BE2C (cell line): Measurements from ENCODE around the gene SNX30.

Experiments
- DNase-seq: peaks from one replicate; pipeline ENCODE4 v3.0.0-alpha.2; 2020
- H3K27me3 ChIP-seq: fragments of 250-450 bp; sonication (Bioruptor Pico); 2 replicates; pipeline ENCODE4 v1.5.1; 2020; ENCODE audit warnings: mild to moderate bottlenecking
- H3K36me3 ChIP-seq: fragments of 250-450 bp; sonication (Bioruptor Pico); 2 replicates; pipeline ENCODE4 v1.5.1; 2020; ENCODE audit warnings: mild to moderate bottlenecking
- H3K4me1 ChIP-seq: fragments of 250-450 bp; sonication (Bioruptor Pico); 2 replicates; pipeline ENCODE4 v1.5.1; 2020
- H3K4me3 ChIP-seq: 2 replicates; pipeline ENCODE4 v1.5.1; 2011; ENCODE audit warnings: low read depth, low read length
- H3K9me3 ChIP-seq: fragments of 250-450 bp; sonication (Bioruptor Pico); 2 replicates; pipeline ENCODE4 v1.5.1; 2020
- TF ChIP-seq, protein P1 (sequence below): IDR thresholded peaks from 2 replicates; pipeline ENCODE4 v1.5.1; 2012; ENCODE audit warnings: mild to moderate bottlenecking, low read depth, low read length

SNX30 gene

DNA sequence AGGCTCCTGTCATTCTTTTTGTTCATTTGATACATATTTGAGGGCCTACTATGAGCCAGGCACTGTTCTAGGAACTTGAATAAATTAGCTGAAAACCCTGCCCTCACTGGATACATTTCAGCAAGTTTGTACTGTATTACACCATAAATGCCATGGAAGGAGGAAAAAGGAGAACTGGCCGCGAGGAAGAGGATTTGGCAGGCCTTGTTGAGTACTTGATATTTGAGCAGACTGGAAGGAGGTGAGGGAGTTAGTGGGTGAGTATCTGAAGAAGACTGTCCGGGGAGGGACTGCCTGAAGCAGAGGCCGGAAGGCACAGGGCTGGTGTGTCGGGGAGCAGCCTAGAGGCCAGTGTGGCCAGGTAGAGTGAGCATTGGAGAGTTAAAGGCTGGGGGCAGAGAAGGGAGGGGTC is 4.5 kb downstream of the SNX30 start:
- DNase-seq, result no peak
- no peaks in the 10 kb centered on the region for H3K4me1 ChIP-seq
- TF ChIP-seq, protein P1, sequence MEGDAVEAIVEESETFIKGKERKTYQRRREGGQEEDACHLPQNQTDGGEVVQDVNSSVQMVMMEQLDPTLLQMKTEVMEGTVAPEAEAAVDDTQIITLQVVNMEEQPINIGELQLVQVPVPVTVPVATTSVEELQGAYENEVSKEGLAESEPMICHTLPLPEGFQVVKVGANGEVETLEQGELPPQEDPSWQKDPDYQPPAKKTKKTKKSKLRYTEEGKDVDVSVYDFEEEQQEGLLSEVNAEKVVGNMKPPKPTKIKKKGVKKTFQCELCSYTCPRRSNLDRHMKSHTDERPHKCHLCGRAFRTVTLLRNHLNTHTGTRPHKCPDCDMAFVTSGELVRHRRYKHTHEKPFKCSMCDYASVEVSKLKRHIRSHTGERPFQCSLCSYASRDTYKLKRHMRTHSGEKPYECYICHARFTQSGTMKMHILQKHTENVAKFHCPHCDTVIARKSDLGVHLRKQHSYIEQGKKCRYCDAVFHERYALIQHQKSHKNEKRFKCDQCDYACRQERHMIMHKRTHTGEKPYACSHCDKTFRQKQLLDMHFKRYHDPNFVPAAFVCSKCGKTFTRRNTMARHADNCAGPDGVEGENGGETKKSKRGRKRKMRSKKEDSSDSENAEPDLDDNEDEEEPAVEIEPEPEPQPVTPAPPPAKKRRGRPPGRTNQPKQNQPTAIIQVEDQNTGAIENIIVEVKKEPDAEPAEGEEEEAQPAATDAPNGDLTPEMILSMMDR, result no peak

DNA sequence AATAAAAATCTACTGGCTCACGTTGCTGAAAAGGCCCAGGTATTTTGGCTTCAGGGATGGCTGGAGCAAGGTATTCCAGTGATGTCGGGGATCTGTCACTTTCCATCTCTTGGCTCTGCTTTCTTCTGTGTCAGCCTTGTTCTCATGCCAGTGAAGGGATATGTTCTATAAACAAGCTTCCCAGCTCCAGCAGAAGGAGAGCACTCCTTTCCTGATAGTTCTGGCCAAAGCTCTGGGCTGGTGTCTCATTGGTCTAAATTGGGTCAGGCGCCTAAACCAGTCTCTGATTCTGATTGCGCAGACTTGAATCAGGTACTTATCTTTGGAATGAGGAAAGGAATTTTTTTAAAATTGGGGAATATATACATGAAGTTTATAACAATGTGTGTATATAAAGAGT is 5.1 kb downstream of the SNX30 start:
- TF ChIP-seq, protein P1, result no peak
- no peaks in the 10 kb centered on the region for H3K9me3 ChIP-seq
- H3K4me1 ChIP-seq, result no peaks in the 10 kb centered on the region
- no peaks in the 10 kb centered on the region for H3K36me3 ChIP-seq
- H3K4me3 ChIP-seq, result no peak overlapping the region
- no peak for DNase-seq
- no peaks in the 10 kb centered on the region for H3K27me3 ChIP-seq

More for the DNA sequence above, 4.5 kb downstream of the SNX30 start:
- H3K9me3 ChIP-seq, result no peaks in the 10 kb centered on the region
- no peak overlapping the region for H3K4me3 ChIP-seq
- H3K27me3 ChIP-seq, result no peaks in the 10 kb centered on the region
- H3K36me3 ChIP-seq, result no peaks in the 10 kb centered on the region

DNA sequence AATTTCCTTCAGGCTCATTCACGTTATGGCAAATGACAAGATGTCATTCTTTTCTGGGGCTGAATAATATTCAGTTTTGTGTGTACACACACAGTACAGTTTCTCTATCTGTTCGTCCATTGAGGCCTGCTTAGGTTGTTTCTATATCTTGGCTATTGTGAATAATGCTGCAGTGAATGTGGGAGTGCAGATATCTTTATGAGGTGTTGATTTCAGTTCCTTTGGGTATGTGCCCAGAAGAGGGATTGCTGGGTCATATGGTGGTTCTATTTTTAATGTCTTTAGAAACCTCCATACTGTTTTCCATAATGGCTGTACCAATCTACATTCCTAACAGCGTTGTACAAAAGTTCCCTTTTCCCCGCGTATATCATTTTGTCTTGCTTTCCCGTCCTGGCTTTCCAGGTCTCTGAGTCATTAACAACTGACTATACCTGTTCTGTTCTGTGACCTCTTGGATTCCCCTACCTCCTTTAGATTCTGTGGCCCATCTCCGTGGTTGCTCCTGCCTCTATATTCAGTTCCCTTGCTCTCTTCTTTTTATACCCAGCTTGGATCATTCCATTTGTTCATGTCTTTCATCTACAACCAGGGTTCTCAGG is 6.8 kb downstream of the SNX30 start:
- no peak overlapping the region for H3K4me3 ChIP-seq
- DNase-seq, result no peak
- no peaks in the 10 kb centered on the region for H3K4me1 ChIP-seq
- TF ChIP-seq, protein P1, result no peak
- no peaks in the 10 kb centered on the region for H3K27me3 ChIP-seq
- no peaks in the 10 kb centered on the region for H3K9me3 ChIP-seq
- no peaks in the 10 kb centered on the region for H3K36me3 ChIP-seq

DNA sequence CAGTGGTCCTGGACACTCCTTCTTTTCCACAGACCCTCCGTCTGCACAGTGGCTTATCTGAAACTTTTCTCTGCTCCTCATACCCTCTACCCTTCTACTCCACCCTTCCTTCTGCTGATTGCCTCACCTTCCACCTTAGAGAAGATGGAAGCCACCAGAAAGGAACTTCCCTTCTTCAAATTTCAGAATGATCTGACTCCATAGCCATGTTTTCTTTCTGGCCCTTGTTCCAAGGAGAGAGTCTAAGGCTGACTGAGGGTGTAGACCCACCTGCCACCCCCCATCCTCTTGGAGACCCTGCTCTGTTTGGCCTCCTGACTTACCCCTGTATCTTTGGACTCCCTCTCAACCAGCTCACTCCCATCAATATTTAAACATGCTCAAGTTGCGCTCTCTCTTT is 7.4 kb downstream of the SNX30 start:
- H3K36me3 ChIP-seq, result no peaks in the 10 kb centered on the region
- no peaks in the 10 kb centered on the region for H3K27me3 ChIP-seq
- TF ChIP-seq, protein P1, result no peak
- H3K4me1 ChIP-seq, result no peaks in the 10 kb centered on the region
- DNase-seq, result no peak
- H3K4me3 ChIP-seq, result no peak overlapping the region
- H3K9me3 ChIP-seq, result no peaks in the 10 kb centered on the region

DNA sequence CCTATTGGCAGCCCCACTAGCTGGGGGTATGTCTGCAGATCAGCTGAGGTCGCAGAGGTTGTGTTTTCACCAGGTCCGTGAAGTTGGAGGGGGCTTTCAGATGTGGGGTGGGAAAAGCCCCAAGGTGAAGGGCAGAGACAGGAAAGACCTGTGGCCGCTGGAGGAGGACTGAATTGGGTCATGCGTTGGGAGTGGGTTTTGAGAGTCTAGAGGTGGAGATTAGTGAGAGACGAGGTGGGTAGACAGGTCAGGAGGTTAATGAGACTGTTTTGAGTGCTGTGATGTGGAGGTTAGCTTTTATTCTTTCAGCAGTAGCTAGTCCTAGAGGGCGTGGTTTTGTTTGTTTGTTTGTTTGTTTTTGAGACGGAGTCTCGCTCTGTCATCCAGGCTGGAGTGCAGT is 10.3 kb downstream of the SNX30 start:
- Histone ChIP-seq H3K27me3 (no peaks in the 10 kb centered on the region), H3K9me3 (no peaks in the 10 kb centered on the region; the same call in 1 of the 2 replicates), H3K36me3 (no peaks in the 10 kb centered on the region), H3K4me1 (no peaks in the 10 kb centered on the region), H3K4me3 (no peak overlapping the region)
- TF ChIP-seq, protein P1, result no peak
- DNase-seq, result no peak

DNA sequence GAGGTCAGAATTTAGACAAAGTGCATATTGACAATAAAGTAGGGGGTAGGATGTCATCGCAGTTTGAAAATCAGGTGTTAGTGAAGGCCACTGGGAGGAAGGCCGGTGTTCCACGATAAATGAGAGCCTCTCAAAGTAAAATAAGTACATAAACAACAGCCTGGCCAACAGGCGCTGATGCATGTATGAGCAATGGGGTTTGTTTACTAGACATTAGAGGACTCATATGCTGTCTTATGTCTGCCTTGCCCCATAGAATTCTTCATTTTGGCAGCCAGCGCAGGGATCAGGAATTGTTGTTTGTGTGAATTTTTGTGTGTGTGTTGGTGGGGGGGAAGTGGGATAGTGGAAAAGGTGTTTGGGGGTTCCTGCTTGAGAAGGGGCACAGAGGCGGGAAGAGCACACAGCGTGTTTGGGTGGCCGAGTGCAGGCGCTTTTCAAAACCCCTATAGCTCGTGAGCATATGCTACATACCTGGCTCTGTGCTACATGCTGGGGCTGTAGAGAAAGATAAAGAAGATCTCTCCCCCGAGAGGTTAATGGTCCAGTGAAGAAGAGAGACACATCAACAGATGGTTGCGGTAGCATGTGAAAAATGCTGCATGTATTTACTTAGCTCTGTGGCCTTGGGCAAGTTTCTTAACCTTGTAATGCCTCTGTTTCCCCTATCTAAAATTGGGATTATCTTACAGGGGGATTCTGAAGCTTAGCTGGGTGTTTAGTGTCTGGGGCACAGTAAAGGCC is 11.5 kb downstream of the SNX30 start:
- DNase-seq, result no peak
- no peaks in the 10 kb centered on the region for H3K4me1 ChIP-seq
- H3K4me3 ChIP-seq, result no peak overlapping the region
- TF ChIP-seq, protein P1, result no peak
- no peaks in the 10 kb centered on the region for H3K27me3 ChIP-seq
- H3K36me3 ChIP-seq, result no peaks in the 10 kb centered on the region
- no peaks in the 10 kb centered on the region; the same call in none of the 2 replicates for H3K9me3 ChIP-seq
